Ishikawa (cell line): ENCODE measurements around the gene POLR1H.

Source experiments
- CEBPB ChIP-seq: IDR thresholded peaks from 2 replicates; pipeline ENCODE4 v1.6.1; 2012
- CREB1 ChIP-seq: IDR thresholded peaks from 2 replicates; pipeline ENCODE4 v1.6.1; 2012; ENCODE audit warnings: low read depth
- EGR1 ChIP-seq: IDR thresholded peaks from 2 replicates; pipeline ENCODE4 v1.6.1; 2012
- EP300 ChIP-seq: IDR thresholded peaks from 2 replicates; pipeline ENCODE4 v1.6.1; 2012; ENCODE audit warnings: borderline replicate concordance
- FOXM1 ChIP-seq: IDR thresholded peaks from 2 replicates; pipeline ENCODE4 v1.6.1; 2012; ENCODE audit warnings: low read depth, borderline replicate concordance
- MAX ChIP-seq: IDR thresholded peaks from 2 replicates; pipeline ENCODE4 v1.6.1; 2012
- NFIC ChIP-seq: IDR thresholded peaks from 2 replicates; pipeline ENCODE4 v1.6.1; 2012
- RAD21 ChIP-seq: IDR thresholded peaks from 2 replicates; pipeline ENCODE4 v1.6.1; 2012; ENCODE audit warnings: low read depth
- REST ChIP-seq: IDR thresholded peaks from 2 replicates; pipeline ENCODE4 v1.6.1; 2012; ENCODE audit warnings: low read depth, mild to moderate bottlenecking
- TAF1 ChIP-seq: IDR thresholded peaks from 2 replicates; pipeline ENCODE4 v1.6.1; 2012; ENCODE audit warnings: low read depth, mild to moderate bottlenecking
- TCF12 ChIP-seq: IDR thresholded peaks from 2 replicates; pipeline ENCODE4 v1.6.1; 2012; ENCODE audit warnings: low read depth
- TEAD4 ChIP-seq: IDR thresholded peaks from 2 replicates; pipeline ENCODE4 v1.6.1; 2012
- USF1 ChIP-seq: IDR thresholded peaks from 2 replicates; pipeline ENCODE4 v1.6.1; 2012
- YY1 ChIP-seq: IDR thresholded peaks from 2 replicates; pipeline ENCODE4 v1.6.1; 2012; ENCODE audit warnings: low read depth
- ZBTB7A ChIP-seq: IDR thresholded peaks from 2 replicates; pipeline ENCODE4 v1.6.1; 2012; ENCODE audit warnings: low read depth

Gene POLR1H

GRCh38 chr6:30043744-30044143, 17.3 kb upstream of the POLR1H start:
- no peak for TF ChIP-seq CREB1
- TF ChIP-seq TCF12: no peak
- TF ChIP-seq USF1: no peak
- TF ChIP-seq EP300: no peak
- TF ChIP-seq TEAD4: no peak
- no peak for TF ChIP-seq YY1
- TF ChIP-seq NFIC: no peak
- TF ChIP-seq RAD21: no peak
- no peak for TF ChIP-seq REST
- TF ChIP-seq FOXM1: no peak
- TF ChIP-seq EGR1: no peak
- no peak for TF ChIP-seq ZBTB7A
- no peak for TF ChIP-seq MAX
- no peak for TF ChIP-seq CEBPB

GRCh38 chr6:30044630-30045029, 16.4 kb upstream of the POLR1H start:
- no peak for TF ChIP-seq TCF12
- TF ChIP-seq TEAD4: no peak
- no peak for TF ChIP-seq MAX
- no peak for TF ChIP-seq CEBPB
- TF ChIP-seq ZBTB7A: no peak
- TF ChIP-seq CREB1: no peak
- no peak for TF ChIP-seq EP300
- no peak for TF ChIP-seq REST
- TF ChIP-seq NFIC: no peak
- no peak for TF ChIP-seq EGR1
- TF ChIP-seq TAF1: no peak
- no peak for TF ChIP-seq USF1
- TF ChIP-seq RAD21: no peak

- TF ChIP-seq TCF12 (no peak), CREB1 (no peak), NFIC (no peak), TAF1 (no peak), EGR1 (no peak), YY1 (no peak), USF1 (no peak), RAD21 (no peak), FOXM1 (no peak), ZBTB7A (no peak), CEBPB (no peak), TEAD4 (no peak), EP300 (no peak), MAX (no peak), REST (no peak)
These were observed 13.8 kb upstream of the POLR1H start for GRCh38 chr6:30047220-30047619.

GRCh38 chr6:30053682-30054081, 7.4 kb upstream of the POLR1H start:
- TF ChIP-seq YY1 (no peak), TAF1 (no peak), TCF12 (no peak), RAD21 (no peak), TEAD4 (no peak), FOXM1 (no peak), MAX (no peak), USF1 (no peak), EGR1 (no peak), ZBTB7A (no peak), EP300 (no peak), CEBPB (no peak), NFIC (no peak), CREB1 (no peak), REST (no peak)
